ENCODE data around the gene UNKL.
"Not testable (repeated sequence)": the region's sequence is repeated elsewhere in the genome, so short reads cannot be mapped to it uniquely, and the experiment has no call there.

UNKL gene

GRCh38 chr16:1341495-1342420 lies 72.7 kb downstream of the UNKL start:
- no peak for DNase-seq (ENCODE audit: low read depth in 2 of 2, low spot score in 1 of 2)

GRCh38 chr16:1340730-1341494 lies 73.6 kb downstream of the UNKL start:
- DNase-seq (ENCODE audit: low read depth in 2 of 2, low spot score in 1 of 2): no peak

GRCh38 chr16:1338855-1339675 lies 75.4 kb downstream of the UNKL start:
- no peak for DNase-seq (ENCODE audit: low read depth in 2 of 2, low spot score in 1 of 2)

DNA sequence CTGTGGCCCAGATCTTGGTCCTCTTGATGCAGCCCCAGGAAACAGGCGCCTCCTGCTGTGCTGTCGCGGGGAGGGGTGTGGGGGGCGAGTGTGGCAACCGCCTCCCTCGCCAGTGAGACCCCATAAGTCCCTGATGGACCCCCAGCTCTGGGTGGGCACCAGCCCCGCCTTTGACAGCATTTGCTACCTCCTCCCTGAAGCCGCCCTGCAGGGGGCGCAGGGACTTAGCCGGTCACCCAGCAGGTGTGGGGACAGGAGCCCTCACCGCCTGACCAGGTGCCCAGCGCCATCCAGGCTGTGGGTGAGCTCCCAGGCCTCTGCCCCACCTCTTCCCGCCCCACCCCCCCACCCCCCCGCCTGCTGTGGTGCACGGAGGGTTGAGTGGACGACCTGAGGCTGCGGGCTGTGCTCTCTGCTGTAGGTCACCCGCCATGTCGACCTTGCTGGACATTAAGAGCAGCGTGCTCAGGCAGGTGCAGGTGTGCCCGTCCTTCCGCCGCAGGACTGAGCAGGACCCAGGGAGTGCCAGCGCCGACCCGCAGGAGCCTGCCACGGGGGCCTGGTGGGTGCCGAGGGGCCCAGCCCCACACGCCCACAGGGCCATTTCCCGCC lies 76.3 kb downstream of the UNKL start:
- no peak for DNase-seq (ENCODE audit: low read depth in 2 of 2, low spot score in 1 of 2)

GRCh38 chr16:1337486-1337885 lies 77.0 kb downstream of the UNKL start:
- DNase-seq (ENCODE audit: low read depth in 2 of 2, low spot score in 1 of 2): no peak

GRCh38 chr16:1336619-1337018 lies 77.9 kb downstream of the UNKL start:
- DNase-seq (ENCODE audit: low read depth in 2 of 2, low spot score in 1 of 2): no peak

DNA sequence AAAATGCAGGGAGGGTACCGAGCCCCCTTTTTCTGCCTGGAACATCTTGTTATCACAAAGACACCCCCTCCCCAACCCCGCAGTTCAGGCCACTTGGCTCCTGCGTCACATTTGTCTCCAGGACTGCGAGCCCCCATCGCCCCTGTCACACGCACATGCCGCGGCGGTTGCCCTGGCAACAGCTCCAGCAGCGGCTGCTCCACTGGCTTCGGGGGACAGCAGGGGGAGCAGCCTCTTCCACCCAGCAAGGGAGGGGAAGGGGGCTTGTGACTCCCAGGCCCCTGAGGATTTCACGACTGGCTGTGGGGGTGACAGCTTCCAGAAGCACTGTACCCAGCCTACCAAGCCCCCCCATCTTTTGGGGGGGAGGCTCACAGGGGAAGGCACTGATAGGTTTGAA lies 78.5 kb downstream of the UNKL start:
- no peak for DNase-seq (ENCODE audit: low read depth in 2 of 2, low spot score in 1 of 2)

- no peak for DNase-seq (ENCODE audit: low read depth in 2 of 2, low spot score in 1 of 2)
These were observed 79.1 kb downstream of the UNKL start for GRCh38 chr16:1335211-1335971.

DNA sequence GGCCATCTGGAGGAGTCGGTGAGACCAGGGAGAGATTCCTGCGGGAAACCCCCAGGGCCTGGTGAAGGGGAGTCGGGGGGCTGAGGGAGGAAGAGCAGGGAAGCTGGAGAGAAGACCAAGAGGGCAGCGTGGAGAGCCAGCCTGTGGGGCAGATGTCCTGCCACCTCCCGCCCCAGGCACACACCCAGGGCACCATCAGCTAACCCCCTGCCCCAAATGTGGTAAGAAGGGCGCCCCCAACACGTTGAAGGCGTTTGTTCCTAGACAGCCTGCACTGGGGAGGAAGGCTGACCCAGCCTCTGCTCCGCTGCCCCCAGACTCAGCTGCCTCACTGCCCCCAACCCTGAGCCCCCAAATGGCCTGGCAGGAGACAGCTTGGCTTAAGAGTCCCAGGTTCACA lies 79.8 kb downstream of the UNKL start:
- no peak for DNase-seq (ENCODE audit: low read depth in 2 of 2, low spot score in 1 of 2)

GRCh38 chr16:1333854-1334700 lies 80.4 kb downstream of the UNKL start:
- DNase-seq (ENCODE audit: low read depth in 2 of 2, low spot score in 1 of 2): no peak

- DNase-seq (ENCODE audit: low read depth in 2 of 2, low spot score in 1 of 2): no peak
These were observed 81.2 kb downstream of the UNKL start, which contains the start of gene BAIAP3 for GRCh38 chr16:1333149-1333812. Gene BAIAP3, plus strand, starts transcription at chr16:1333645. Its CDS starts 4,905 bp downstream, at chr16:1338550.

DNA sequence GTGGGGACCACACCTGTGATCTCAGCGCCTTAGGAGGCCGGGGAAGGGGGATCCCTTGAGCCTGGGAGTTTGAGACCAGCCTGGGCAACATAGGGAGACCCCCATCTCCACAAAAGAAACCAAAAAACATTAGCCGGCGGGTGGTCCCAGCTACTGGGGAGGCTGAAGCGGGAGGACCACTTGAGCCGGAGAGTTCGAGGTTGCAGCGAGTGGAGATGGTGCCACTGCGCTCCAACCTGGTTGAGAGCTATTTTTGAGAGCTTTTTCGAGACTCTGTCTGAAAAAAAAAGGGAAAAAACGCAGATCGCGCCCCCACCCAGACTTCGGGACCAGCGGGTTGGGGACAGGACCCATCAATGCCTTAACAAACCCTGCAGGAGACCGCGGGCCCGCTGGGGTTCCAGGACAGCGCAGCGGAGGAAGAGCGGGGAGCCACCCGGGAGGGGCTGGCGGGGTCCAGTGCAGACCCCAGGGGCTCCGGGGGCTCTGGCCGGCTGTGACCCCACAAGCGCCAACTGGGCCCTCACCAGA lies 81.8 kb downstream of the UNKL start:
- no peak for DNase-seq (ENCODE audit: low read depth in 2 of 2, low spot score in 1 of 2)

DNA sequence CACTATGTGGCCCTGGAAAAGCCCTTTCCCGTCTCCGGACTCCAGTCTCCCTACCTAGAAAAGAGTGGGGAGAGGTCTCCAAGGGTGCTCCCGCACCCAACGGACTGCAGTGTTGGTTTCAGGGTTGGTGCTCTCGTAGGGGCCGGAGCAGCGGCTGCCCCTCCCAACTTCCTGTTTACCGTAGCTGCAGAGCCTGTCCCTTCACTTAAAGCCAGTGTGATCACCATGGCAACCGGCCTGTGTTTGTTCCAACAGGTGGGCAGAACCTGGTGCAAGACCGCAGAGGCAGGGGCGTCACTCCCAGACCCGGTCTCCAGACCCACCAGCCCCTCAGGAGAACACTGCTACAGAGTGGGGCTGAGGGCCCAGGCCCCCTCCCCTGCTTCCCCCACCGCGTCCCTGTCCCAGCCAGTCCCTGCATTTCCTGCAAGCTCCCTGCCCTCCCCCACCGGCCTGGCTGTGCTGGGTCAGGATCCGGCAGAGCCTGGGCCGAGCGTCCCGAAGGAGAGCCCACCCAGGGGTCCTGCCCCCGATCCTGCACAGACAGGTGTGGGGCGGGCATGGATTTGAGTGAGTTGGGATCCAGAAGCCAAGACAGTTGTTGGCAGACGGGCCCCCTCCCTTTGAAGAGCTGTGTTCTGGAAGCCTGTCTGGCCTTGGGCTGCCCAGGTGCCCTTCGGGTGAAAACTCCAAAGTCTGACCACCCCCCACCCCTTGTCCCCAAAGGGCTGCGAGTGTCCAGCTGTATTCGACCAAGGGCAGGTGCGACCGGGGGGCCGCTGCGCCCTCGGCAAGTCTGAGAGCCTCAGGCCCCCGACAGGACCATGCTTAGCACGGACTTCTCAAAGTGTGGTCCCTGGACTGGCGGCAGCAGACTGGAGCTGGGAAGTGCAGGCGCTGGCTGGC lies 82.5 kb downstream of the UNKL start:
- no peak for DNase-seq (ENCODE audit: low read depth in 2 of 2, low spot score in 1 of 2)

- DNase-seq (ENCODE audit: low read depth in 2 of 2, low spot score in 1 of 2): no peak
These were observed 83.4 kb downstream of the UNKL start for GRCh38 chr16:1330931-1331711.

DNA sequence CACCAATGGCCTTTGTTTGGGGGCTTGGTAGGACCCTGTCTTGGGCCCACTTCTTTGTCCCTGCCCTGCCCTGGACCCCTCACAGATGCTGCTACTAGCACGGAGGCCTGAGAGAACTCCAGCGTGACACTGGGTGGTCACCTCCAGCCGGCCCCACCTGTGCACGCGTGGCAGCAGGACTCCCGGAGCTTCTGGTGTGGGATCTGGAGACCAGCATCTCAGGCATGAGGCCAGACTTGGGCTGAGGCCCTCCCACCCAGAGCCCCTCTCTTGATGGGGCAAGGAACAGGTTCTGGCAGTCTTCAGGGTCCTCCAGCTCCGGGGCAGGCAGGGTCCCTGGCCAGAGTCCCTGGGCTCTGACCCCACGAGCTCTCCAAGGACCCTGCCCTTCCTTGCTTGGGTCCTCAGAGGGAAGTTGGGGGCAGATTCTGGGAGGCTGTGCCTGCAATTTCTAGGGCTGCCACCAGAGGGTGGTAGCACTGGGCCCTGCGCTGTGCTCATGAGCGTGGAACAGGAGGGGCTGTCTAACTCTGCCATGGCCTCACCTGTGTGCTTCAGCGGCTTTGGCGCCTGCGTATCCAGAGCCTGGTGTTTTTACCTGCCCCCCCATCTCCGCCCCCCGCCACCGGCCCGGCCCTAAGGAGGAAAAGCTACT lies 84.1 kb downstream of the UNKL start:
- DNase-seq (ENCODE audit: low read depth in 2 of 2, low spot score in 1 of 2): no peak

GRCh38 chr16:1328961-1329360 lies 85.5 kb downstream of the UNKL start:
- DNase-seq (ENCODE audit: low read depth in 2 of 2, low spot score in 1 of 2): not testable (repeated sequence)

Data from stimulated activated CD8-positive, alpha-beta memory T cell treated with anti-CD3 and anti-CD28 coated beads, Interleukin-4, amount 100 ng/mL, for 4 hours (primary cell).